Spleen (tissue), 11 donors: Measurements from ENCODE around the gene ZNF784. TPM values are rescaled to one million over a fixed set of nuclear protein-coding genes. Genes with fewer than 3 reads are reported as not detected.

ENCODE experiments used
- DNase-seq: peaks from one replicate; pipeline ENCODE4 v3.0.0-alpha.2; 2020
- H3K27ac ChIP-seq, 8 donors: fragments of 200-600 bp; sonication (generic) in 7 of 8; 1 replicate in 4 of 8; 2 replicates in 4 of 8; pipeline versions ENCODE4 v1.5.0 to v1.8.0; 2016 to 2021; ENCODE audit warnings: inconsistent platforms in 4 of 8, mild to moderate bottlenecking in 4 of 8, moderate library complexity in 1 of 8
- H3K27me3 ChIP-seq, 7 donors: fragments of 200-600 bp; sonication (generic) in 6 of 7; replicated peaks in 1 of 7; 1 replicate in 4 of 7; 2 replicates in 3 of 7; pipeline versions ENCODE4 v1.5.0 to v1.8.0; 2016 to 2021; ENCODE audit warnings: inconsistent platforms in 3 of 7, mild to moderate bottlenecking in 1 of 7
- H3K36me3 ChIP-seq, 6 donors: fragments of 200-600 bp; sonication (generic) in 5 of 6; 1 replicate in 4 of 6; 2 replicates in 2 of 6; pipeline versions ENCODE4 v1.5.0 to v1.8.0; 2016 to 2021; ENCODE audit warnings: inconsistent platforms in 2 of 6
- H3K4me1 ChIP-seq, 6 donors: fragments of 200-600 bp; sonication (generic) in 5 of 6; 1 replicate in 3 of 6; 2 replicates in 3 of 6; pipeline versions ENCODE4 v1.5.0 to v1.8.0; 2016 to 2021; ENCODE audit warnings: inconsistent platforms in 3 of 6
- H3K4me3 ChIP-seq, 8 donors: fragments of 200-600 bp; sonication (generic) in 7 of 8; 1 replicate in 4 of 8; 2 replicates in 4 of 8; pipeline versions ENCODE4 v1.5.0 to v1.8.0; 2016 to 2021; ENCODE audit warnings: inconsistent platforms in 4 of 8, mild to moderate bottlenecking in 4 of 8, moderate library complexity in 2 of 8
- H3K9me3 ChIP-seq, 8 donors: fragments of 200-600 bp; sonication (generic) in 7 of 8; 1 replicate in 4 of 8; 2 replicates in 4 of 8; pipeline versions ENCODE4 v1.5.0 to v1.8.0; 2016 to 2021; ENCODE audit warnings: inconsistent platforms in 4 of 8
- POLR2A ChIP-seq, 3 donors: fragments of 450-650 bp; IDR thresholded peaks; one replicate each; pipeline ENCODE4 v1.5.1; 2017; ENCODE audit warnings: antibody characterized with exemption in 3 of 3, mild to moderate bottlenecking in 1 of 3
- POLR2AphosphoS5 ChIP-seq, 3 donors: sonication (generic); formaldehyde crosslinking; IDR thresholded peaks; one replicate each; pipeline ENCODE4 v1.5.1; 2017; ENCODE audit warnings: antibody characterized with exemption in 3 of 3
- WGBS, 5 donors: extraction: QIAGEN DNeasy Blood & Tissue Kit in 3 of 5; methylation state at CpG; one replicate each; pipeline versions ENCODE4 v1.1.5 to v1.1.7; 2013 to 2018; 5-methylcytosine and 5-hydroxymethylcytosine counted together
- intact Hi-C: fragments of 100-400 bp; cut with DNase I; formaldehyde crosslinking; loops from one replicate; pipeline ENCODE4 v1.15.0; 2023; ENCODE audit warnings: low total_unique reads
- polyA plus RNA-seq, 3 donors: library from polyadenylated mRNA; stranded (reverse); fragments of 200-250 nt; gene quantifications; one replicate each; pipeline ENCODE4 v1.2.1, GENCODE V29; 2013
- total RNA-seq, 7 donors: library from RNA; depleted of rRNA in 3 of 7; stranded (reverse); fragments of >200 nt in 3 of 7; fragmentation: NEBNext Ultra II Directional in 4 of 7; extraction: Animal tissue kit (Norgen Biotek cat#: 25700) in 4 of 7; gene quantifications; one replicate each; pipeline versions ENCODE4 v1.1.0 to v1.2.1, GENCODE V29; 2016 to 2021
- TF ChIP-seq, protein P1 (sequence below), 11 experiments: fragments of 200-600 bp in 7 of 11; fragments of 450-650 bp in 4 of 11; sonication (generic) in 4 of 11; IDR thresholded peaks in 8 of 11; conservative IDR thresholded peaks in 3 of 11; 1 replicate in 7 of 11; 2 replicates in 4 of 11; pipeline versions ENCODE4 v1.4.0 to v1.8.0; 2016 to 2021; ENCODE audit warnings: antibody characterized with exemption in 11 of 11, inconsistent platforms in 4 of 11, mild to moderate bottlenecking in 1 of 11
- donor health status: healthy with polysubstance abuse.
- donor health status: DM: no; HTN: no; CAD: no; lungs with moderate emphysema.
- donor health status: DM: no; HTN: no; CAD: no.
- donor health status: Bipolar disorder and iron deficiency.
- donor health status: healthy.
- donor health status: DM: no; HTN: no; CAD: no.
- donor health status: DM: yes; HTN: yes; CAD: no.

ZNF784 gene
- total and polyA plus RNA-seq, 10 donors, result 3.3 to 10.0 (median 6.7) TPM

GRCh38 chr19:55635334-55635717, 11.0 kb upstream of the ZNF784 start:
- TF ChIP-seq POLR2AphosphoS5 (IDR thresholded peaks at IDR 0.05) (no peak), POLR2A (IDR thresholded peaks at IDR 0.05) (no peak)
- TF ChIP-seq, protein P1, sequence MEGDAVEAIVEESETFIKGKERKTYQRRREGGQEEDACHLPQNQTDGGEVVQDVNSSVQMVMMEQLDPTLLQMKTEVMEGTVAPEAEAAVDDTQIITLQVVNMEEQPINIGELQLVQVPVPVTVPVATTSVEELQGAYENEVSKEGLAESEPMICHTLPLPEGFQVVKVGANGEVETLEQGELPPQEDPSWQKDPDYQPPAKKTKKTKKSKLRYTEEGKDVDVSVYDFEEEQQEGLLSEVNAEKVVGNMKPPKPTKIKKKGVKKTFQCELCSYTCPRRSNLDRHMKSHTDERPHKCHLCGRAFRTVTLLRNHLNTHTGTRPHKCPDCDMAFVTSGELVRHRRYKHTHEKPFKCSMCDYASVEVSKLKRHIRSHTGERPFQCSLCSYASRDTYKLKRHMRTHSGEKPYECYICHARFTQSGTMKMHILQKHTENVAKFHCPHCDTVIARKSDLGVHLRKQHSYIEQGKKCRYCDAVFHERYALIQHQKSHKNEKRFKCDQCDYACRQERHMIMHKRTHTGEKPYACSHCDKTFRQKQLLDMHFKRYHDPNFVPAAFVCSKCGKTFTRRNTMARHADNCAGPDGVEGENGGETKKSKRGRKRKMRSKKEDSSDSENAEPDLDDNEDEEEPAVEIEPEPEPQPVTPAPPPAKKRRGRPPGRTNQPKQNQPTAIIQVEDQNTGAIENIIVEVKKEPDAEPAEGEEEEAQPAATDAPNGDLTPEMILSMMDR (IDR thresholded peaks at IDR 0.05 in 8 of 11, conservative IDR thresholded peaks at IDR 0.05 in 3 of 11), result no peak
- Histone ChIP-seq H3K4me3 (peak overlapping the region; percentile 66 to 85 (median 70)), H3K4me1 (peaks cover 34 to 81% (median 67%) of the 10 kb centered on the region in 6 donors), H3K9me3 (no peaks in the 10 kb centered on the region), H3K27me3 (no peaks in the 10 kb centered on the region), H3K27ac (peak overlapping the region; percentile 95 to 99 (median 98)), H3K36me3 (peaks cover 0 to 9% (median 3%) of the 10 kb centered on the region in 6 donors)
- WGBS, 5 donors, result 6 to 16% (median 13%) methylated on average over 9 of the region's 9 CpGs
- intact Hi-C loops, result no loop called here
- DNase-seq, result no peak

- TF ChIP-seq POLR2A (IDR thresholded peaks at IDR 0.05) (no peak), POLR2AphosphoS5 (IDR thresholded peaks at IDR 0.05) (no peak)
- TF ChIP-seq, protein P1 (IDR thresholded peaks at IDR 0.05 in 8 of 11, conservative IDR thresholded peaks at IDR 0.05 in 3 of 11), result no peak
- H3K4me3 ChIP-seq, result peak overlapping the region in 1 of 8 donors; percentile 82
- H3K9me3 ChIP-seq, result no peaks in the 10 kb centered on the region
- peak overlapping the region in 6 of 8 donors; percentile 96 to 99 (median 98) for H3K27ac ChIP-seq
- 60 to 85% (median 83%) methylated on average over 8 of the region's 8 CpGs for WGBS, 5 donors
- peaks cover 0 to 9% (median 3%) of the 10 kb centered on the region in 6 donors for H3K36me3 ChIP-seq
- intact Hi-C loops, result loop anchor here (2.0 kb wide), 1 partner anchor 117 kb away; no protein-coding TSS in a partner anchor
- no peak for DNase-seq
- H3K27me3 ChIP-seq, result no peaks in the 10 kb centered on the region
- peaks cover 26 to 66% (median 53%) of the 10 kb centered on the region in 6 donors for H3K4me1 ChIP-seq
Observed at GRCh38 chr19:55633861-55634260, 9.5 kb upstream of the ZNF784 start.

DNA sequence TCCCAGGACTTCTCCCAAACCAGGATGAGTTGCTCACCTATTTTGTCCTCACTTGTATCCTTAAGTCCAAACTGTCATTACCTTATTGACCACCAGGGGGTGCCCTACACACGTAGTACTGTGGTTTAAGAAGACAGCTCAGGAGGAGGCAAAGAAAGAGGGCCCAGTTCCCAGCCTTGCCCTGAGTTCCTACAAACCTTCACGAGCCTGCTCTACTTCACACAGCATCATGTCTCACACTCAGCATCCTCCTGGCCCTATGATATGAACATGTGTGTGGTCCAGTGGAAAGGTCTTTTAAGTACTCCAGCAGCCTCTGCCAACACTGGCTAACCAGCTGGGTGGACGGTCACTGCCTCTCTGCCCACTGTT, 8.1 kb upstream of the ZNF784 start:
- Histone ChIP-seq H3K27me3 (no peaks in the 10 kb centered on the region), H3K9me3 (no peaks in the 10 kb centered on the region), H3K4me3 (no peak overlapping the region), H3K4me1 (peaks cover 21 to 52% (median 43%) of the 10 kb centered on the region in 6 donors), H3K27ac (peak overlapping the region in 4 of 8 donors; percentile 21 to 56 (median 33)), H3K36me3 (no peaks in the 10 kb centered on the region)
- DNase-seq, result no peak
- TF ChIP-seq, protein P1 (IDR thresholded peaks at IDR 0.05 in 8 of 11, conservative IDR thresholded peaks at IDR 0.05 in 3 of 11), result peak; percentile 71 to 95 (median 87)
- TF ChIP-seq POLR2A (IDR thresholded peaks at IDR 0.05) (no peak), POLR2AphosphoS5 (IDR thresholded peaks at IDR 0.05) (no peak)
- intact Hi-C loops, result loop anchor here (2.0 kb wide), 1 partner anchor 116 kb away; no protein-coding TSS in a partner anchor
- WGBS, 5 donors, result 27 to 32% (median 32%) methylated on average over 3 of the region's 3 CpGs

DNA sequence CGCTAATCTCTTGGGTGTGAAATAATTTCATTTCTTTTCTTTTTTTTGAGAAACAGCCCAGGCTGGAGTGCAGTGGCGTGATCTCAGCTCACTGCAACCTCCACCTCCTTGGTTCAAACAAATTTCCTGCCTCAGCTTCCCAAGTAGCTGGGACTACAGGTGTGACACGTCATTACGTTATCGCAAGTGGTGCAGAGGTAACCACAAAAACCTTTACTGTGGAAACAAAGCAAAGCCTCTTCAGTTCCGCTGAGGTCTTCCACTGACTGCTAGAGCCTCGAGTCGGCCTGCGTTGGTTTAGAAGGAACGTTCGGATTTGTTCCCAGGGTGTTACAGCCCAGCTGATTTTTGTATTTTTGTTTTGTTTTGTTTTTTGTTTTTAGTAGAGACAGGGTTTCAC, 2.0 kb upstream of the ZNF784 start:
- intact Hi-C loops, result no loop called here
- no peaks in the 10 kb centered on the region for H3K9me3 ChIP-seq
- 73 to 87% (median 76%) methylated on average over 11 of the region's 11 CpGs for WGBS, 5 donors
- DNase-seq, result no peak
- no peak overlapping the region for H3K4me3 ChIP-seq
- TF ChIP-seq POLR2AphosphoS5 (IDR thresholded peaks at IDR 0.05) (peak in 1 of 3 donors; percentile 56), POLR2A (IDR thresholded peaks at IDR 0.05) (no peak)
- TF ChIP-seq, protein P1 (IDR thresholded peaks at IDR 0.05 in 8 of 11, conservative IDR thresholded peaks at IDR 0.05 in 3 of 11), result no peak
- H3K27me3 ChIP-seq, result no peaks in the 10 kb centered on the region
- H3K27ac ChIP-seq, result peak overlapping the region in 4 of 8 donors; percentile 17 to 48 (median 32)
- H3K4me1 ChIP-seq, result peaks cover 0 to 57% (median 26%) of the 10 kb centered on the region in 6 donors
- H3K36me3 ChIP-seq, result peaks cover 0 to 13% (median 8%) of the 10 kb centered on the region in 6 donors
